ENCODE data around the gene IP6K1.

DNA sequence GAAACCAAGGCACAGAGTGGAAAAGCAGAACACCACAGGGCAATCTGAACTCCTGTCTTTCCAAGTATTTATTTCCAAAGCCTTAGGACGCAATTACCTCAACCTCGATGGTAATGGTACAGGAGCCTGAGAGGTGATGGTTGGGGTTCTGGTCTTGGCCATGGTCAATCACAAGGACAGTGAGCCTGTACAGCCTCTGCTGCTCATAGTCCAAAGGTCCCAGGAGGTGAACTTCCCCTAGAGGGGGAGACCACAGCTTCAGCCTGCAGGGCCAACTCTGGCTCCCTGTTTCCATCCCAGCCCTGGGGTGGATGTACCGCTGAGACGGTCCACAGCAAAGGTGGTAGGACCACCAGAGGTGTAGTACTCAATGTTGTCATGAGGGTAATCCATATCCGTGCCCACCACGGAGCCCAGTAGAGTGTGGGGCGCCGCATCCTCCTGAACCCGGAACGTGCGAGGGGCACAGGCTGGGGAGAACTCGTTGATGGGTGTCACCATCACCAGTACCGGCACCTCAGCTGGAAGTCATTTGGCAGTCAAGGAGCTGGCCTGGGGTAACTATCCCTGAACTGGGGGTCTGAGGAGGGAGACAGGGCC, 7.2 kb upstream of the IP6K1 start:
- no peak for TF ChIP-seq GATA3 (IDR thresholded peaks at IDR 0.05; ENCODE audit: low read depth, low read length)
- TF ChIP-seq GATA2 (IDR thresholded peaks at IDR 0.05; ENCODE audit: low read depth, low read length) = no peak
